Stimulated activated CD4-positive, alpha-beta T cell treated with anti-CD3 and anti-CD28 coated beads, Interleukin-1b, Interleukin-23, amount 100 ng/mL, for 48 hours (primary cell): Measurements from ENCODE around the gene SLC25A20.
"Not testable (repeated sequence)": the region's sequence is repeated elsewhere in the genome, so short reads cannot be mapped to it uniquely, and the experiment has no call there.

Experiments
- DNase-seq: peaks from one replicate; pipeline ENCODE4 v3.0.0-alpha.2; 2020

SLC25A20 gene

GRCh38 chr3:48898383-48899234 is at the start of gene SLC25A20:
Gene SLC25A20 (minus strand): TSS chr3:48898882. CDS start chr3:48898794, 88 bp downstream.
- peak; percentile 92 for DNase-seq

- DNase-seq = no peak
These were observed 47.3 kb upstream of the SLC25A20 start for GRCh38 chr3:48945891-48946549.

- DNase-seq = no peak
These were observed 46.8 kb upstream of the SLC25A20 start for GRCh38 chr3:48945432-48945831.

GRCh38 chr3:48938689-48939088 is 40.0 kb upstream of the SLC25A20 start:
- no peak for DNase-seq

GRCh38 chr3:48938156-48938555 is 39.5 kb upstream of the SLC25A20 start:
- no peak for DNase-seq

- DNase-seq = no peak
These were observed 36.8 kb upstream of the SLC25A20 start for GRCh38 chr3:48935530-48935929.

- no peak for DNase-seq
These were observed 35.8 kb upstream of the SLC25A20 start for GRCh38 chr3:48934333-48934991.

GRCh38 chr3:48931944-48932580 is 33.4 kb upstream of the SLC25A20 start:
- no peak for DNase-seq

GRCh38 chr3:48930590-48930989 is 31.9 kb upstream of the SLC25A20 start:
- DNase-seq = no peak

GRCh38 chr3:48929358-48930035 is 30.8 kb upstream of the SLC25A20 start:
- DNase-seq = no peak

GRCh38 chr3:48928679-48929078 is 30.0 kb upstream of the SLC25A20 start:
- no peak for DNase-seq

GRCh38 chr3:48927928-48928327 is 29.2 kb upstream of the SLC25A20 start:
- DNase-seq = no peak

GRCh38 chr3:48926425-48927392 is 28.0 kb upstream of the SLC25A20 start:
- DNase-seq = peak; percentile 32

- DNase-seq = peak; percentile 75
These were observed 20.8 kb upstream of the SLC25A20 start for GRCh38 chr3:48919215-48920138.

- DNase-seq = peak; percentile 90
These were observed 19.9 kb upstream of the SLC25A20 start, which contains the start of gene ARIH2 for GRCh38 chr3:48918388-48919214. Gene ARIH2 (plus strand): TSS chr3:48918842. CDS start chr3:48927559, 8,717 bp downstream.

- DNase-seq = peak; percentile 44
These were observed 16.6 kb upstream of the SLC25A20 start for GRCh38 chr3:48915296-48915695.

GRCh38 chr3:48907026-48907425 is 8.3 kb upstream of the SLC25A20 start:
- DNase-seq = not testable (repeated sequence)

GRCh38 chr3:48899273-48899672 is 591 bp upstream of the SLC25A20 start:
- no peak for DNase-seq
